ENCODE results near the gene EFCAB6. TPM values are rescaled to one million over a fixed set of nuclear protein-coding genes. Genes with fewer than 3 reads are reported as not detected.

Gene EFCAB6
- total RNA-seq, 1 experiment from 2014 or later, result 0.94 TPM

- TF ChIP-seq MAX (CRISPR knock-in tag; IDR thresholded peaks at IDR 0.05) (no peak), RORB (CRISPR knock-in tag; IDR thresholded peaks at IDR 0.05) (no peak), E2F5 (CRISPR knock-in tag; IDR thresholded peaks at IDR 0.05) (no peak), ZNF281 (CRISPR knock-in tag; IDR thresholded peaks at IDR 0.05) (no peak), ZSCAN18 (CRISPR knock-in tag; IDR thresholded peaks at IDR 0.05) (no peak)
These were observed 45.3 kb upstream of the EFCAB6 start (continued) for GRCh38 chr22:43857367-43857766.

DNA sequence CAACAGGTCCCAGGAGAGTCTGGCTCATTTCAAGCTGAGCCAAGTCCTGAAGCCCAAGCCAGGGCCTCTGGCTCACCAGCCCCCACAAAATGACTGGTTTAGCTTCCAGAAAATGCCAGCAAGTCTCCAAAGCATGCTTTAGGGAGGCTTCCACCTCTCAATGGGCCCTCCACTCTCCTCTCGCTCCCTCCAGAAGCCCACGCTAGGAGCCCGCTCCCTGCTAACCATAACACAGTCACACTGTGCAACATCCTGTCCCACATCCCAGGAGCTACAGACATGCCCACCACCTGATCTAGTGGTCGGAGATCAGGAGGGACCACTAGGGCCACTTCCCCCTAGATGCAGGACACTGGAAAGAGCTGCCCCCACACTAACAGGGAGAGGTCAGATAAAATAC, 43.3 kb upstream of the EFCAB6 start:
- ATAC-seq, result no peak
- Mint-ChIP-seq H3K4me1 (peaks cover 34% of the 10 kb centered on the region), H3K9me3 (peaks cover 16% of the 10 kb centered on the region), H3K4me3 (no peak overlapping the region), H3K27ac (0 out of 2 replicates have a peak overlapping the region, but pooled peaks have one; percentile 20), H3K27me3 (ENCODE audit: low read depth) (peaks cover 3% of the 10 kb centered on the region; the same call in 1 of the 2 replicates), H3K36me3 (peaks cover 22% of the 10 kb centered on the region)
- DNase-seq (ENCODE audit: low spot score), result no peak
- POLR2A ChIA-PET, result no interaction called here
- CTCF ChIA-PET, result interaction anchor here (1.0 kb wide), 1 partner anchor 30 kb away, joined by 3 read pairs; no protein-coding TSS in a partner anchor
- TF ChIP-seq E2F5 (CRISPR knock-in tag; IDR thresholded peaks at IDR 0.05) (no peak), SP1 (CRISPR knock-in tag; conservative IDR thresholded peaks at IDR 0.05) (no peak), ELF4 (CRISPR knock-in tag; IDR thresholded peaks at IDR 0.05; ENCODE audit: low read depth) (no peak), TCF7 (CRISPR knock-in tag; IDR thresholded peaks at IDR 0.05; ENCODE audit: low read depth) (no peak)

- no peak for DNase-seq (ENCODE audit: low spot score)
- no peak for ATAC-seq
- ChIA-PET POLR2A (no interaction called here), CTCF (interaction anchor here (1.0 to 11.6 kb wide), 2 partner anchors 29 to 30 kb away, joined by 3 to 140 read pairs; no protein-coding TSS in a partner anchor)
- Mint-ChIP-seq H3K4me3 (no peak overlapping the region), H3K9me3 (peaks cover 16% of the 10 kb centered on the region), H3K27me3 (ENCODE audit: low read depth) (peaks cover 3% of the 10 kb centered on the region; the same call in 1 of the 2 replicates), H3K27ac (peak overlapping the region; percentile 70; the same call in 1 of the 2 replicates), H3K36me3 (peaks cover 22% of the 10 kb centered on the region), H3K4me1 (peaks cover 31% of the 10 kb centered on the region)
- no peak for TF ChIP-seq AR (CRISPR knock-in tag; IDR thresholded peaks at IDR 0.05)
- TF ChIP-seq FOXP4 (CRISPR knock-in tag; IDR thresholded peaks at IDR 0.05), result no peak
- TF ChIP-seq MAX (CRISPR knock-in tag; IDR thresholded peaks at IDR 0.05), result no peak
- TF ChIP-seq TP53 (CRISPR knock-in tag; IDR thresholded peaks at IDR 0.05), result no peak
- TF ChIP-seq EMX1 (CRISPR knock-in tag; IDR thresholded peaks at IDR 0.05), result no peak
- no peak for TF ChIP-seq GRHL2 (CRISPR knock-in tag; IDR thresholded peaks at IDR 0.05; ENCODE audit: insufficient replicate concordance, severe bottlenecking)
- no peak for TF ChIP-seq GABPB1 (CRISPR knock-in tag; IDR thresholded peaks at IDR 0.05)
- no peak for TF ChIP-seq FOXJ3 (CRISPR knock-in tag; IDR thresholded peaks at IDR 0.05; ENCODE audit: borderline replicate concordance)
- no peak for TF ChIP-seq JAZF1 (CRISPR knock-in tag; IDR thresholded peaks at IDR 0.05)
- TF ChIP-seq, protein P1, sequence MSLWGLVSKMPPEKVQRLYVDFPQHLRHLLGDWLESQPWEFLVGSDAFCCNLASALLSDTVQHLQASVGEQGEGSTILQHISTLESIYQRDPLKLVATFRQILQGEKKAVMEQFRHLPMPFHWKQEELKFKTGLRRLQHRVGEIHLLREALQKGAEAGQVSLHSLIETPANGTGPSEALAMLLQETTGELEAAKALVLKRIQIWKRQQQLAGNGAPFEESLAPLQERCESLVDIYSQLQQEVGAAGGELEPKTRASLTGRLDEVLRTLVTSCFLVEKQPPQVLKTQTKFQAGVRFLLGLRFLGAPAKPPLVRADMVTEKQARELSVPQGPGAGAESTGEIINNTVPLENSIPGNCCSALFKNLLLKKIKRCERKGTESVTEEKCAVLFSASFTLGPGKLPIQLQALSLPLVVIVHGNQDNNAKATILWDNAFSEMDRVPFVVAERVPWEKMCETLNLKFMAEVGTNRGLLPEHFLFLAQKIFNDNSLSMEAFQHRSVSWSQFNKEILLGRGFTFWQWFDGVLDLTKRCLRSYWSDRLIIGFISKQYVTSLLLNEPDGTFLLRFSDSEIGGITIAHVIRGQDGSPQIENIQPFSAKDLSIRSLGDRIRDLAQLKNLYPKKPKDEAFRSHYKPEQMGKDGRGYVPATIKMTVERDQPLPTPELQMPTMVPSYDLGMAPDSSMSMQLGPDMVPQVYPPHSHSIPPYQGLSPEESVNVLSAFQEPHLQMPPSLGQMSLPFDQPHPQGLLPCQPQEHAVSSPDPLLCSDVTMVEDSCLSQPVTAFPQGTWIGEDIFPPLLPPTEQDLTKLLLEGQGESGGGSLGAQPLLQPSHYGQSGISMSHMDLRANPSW (CRISPR knock-in tag; conservative IDR thresholded peaks at IDR 0.05; ENCODE audit: low read depth), result no peak
- TF ChIP-seq FOXP1 (CRISPR knock-in tag; IDR thresholded peaks at IDR 0.05; ENCODE audit: borderline replicate concordance), result no peak
These were observed 42.7 kb upstream of the EFCAB6 start for GRCh38 chr22:43854786-43855271.
